RKO (cell line): Measurements from ENCODE around the gene PARVA.

Experiments
- DNase-seq: peaks from one replicate; pipeline ENCODE4 v3.0.0-alpha.2; 2016; ENCODE audit warnings: low spot score

PARVA gene

GRCh38 chr11:12403122-12403996 is 26.0 kb downstream of the PARVA start:
- no peak for DNase-seq

- no peak for DNase-seq
These were observed 26.6 kb downstream of the PARVA start for GRCh38 chr11:12403997-12404350.

DNA sequence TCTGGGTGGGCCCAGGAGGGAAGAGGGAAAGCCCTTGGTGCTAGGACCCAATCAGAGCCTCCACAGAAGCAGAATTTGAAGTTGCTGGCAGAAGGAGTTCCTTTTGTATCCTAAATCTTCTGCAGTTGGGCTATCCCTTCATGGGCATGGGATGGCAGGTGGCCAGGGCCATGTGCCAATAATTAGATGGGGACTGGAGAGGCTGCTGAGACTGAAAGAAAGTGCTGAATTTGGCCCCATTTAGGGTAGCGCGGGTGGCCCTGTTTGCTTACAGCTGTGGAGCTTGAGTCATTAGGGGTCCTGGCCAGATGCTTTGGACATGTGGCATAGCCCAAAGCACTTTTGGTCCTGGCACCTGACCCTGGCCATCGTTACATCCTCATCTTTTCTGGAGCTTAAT is 27.1 kb downstream of the PARVA start:
- DNase-seq, result no peak

- DNase-seq, result no peak
These were observed 30.9 kb downstream of the PARVA start for GRCh38 chr11:12408156-12408770.

DNA sequence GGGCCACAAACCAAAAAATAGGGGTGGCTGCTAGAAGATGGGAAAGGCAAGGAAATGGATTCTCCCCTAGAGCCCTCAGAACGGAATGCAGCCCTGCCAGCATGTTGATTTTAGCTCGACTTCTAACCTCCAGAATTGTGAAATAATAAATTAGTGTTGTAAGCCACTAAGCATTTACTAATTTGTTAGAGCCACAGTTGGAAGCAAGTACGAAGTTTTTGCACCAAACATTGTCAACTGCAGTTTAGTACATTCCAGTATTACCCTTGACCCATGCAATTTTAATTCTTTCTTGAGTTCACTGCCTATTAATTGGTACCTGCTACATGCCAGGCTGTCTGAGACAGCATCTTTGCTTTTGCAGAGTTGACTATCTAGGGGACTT is 32.2 kb downstream of the PARVA start:
- DNase-seq, result no peak

DNA sequence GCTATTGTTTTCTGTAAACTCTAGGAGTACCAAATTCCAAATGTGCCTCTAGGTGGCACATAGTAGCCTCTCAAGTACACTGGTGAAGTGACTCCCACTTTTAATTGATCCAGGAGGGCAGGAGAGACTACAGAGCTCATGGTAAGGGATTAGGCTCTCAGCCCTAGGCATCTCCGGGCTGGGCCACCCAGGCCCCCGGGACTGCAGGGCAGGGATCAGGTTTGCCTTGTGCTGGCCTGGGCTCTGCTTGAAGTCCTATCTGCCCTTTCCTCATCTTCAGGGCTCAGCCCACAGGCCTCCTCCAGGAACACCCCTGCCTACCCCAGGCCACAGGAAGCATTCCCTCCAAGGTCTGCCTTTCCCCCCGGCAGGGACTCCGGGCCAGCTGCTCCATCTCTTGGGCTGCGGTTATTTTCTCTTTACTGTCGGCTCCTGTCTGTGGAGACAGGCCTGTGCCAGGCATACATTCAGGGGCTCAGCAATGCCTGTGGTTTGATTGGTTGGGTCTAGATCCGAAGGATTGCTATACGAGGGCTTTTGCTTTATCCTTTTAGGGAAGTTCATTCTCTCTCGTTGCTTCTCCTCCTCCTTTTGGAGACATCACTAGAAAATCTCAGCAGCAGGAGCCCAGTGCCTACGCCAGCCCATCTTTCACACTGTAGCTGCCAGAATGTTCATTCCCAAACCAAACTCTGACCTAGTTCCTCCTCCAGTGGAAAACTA is 32.8 kb downstream of the PARVA start:
- DNase-seq, result peak; percentile 30

- DNase-seq, result no peak
These were observed 34.0 kb downstream of the PARVA start for GRCh38 chr11:12411393-12411792.

DNA sequence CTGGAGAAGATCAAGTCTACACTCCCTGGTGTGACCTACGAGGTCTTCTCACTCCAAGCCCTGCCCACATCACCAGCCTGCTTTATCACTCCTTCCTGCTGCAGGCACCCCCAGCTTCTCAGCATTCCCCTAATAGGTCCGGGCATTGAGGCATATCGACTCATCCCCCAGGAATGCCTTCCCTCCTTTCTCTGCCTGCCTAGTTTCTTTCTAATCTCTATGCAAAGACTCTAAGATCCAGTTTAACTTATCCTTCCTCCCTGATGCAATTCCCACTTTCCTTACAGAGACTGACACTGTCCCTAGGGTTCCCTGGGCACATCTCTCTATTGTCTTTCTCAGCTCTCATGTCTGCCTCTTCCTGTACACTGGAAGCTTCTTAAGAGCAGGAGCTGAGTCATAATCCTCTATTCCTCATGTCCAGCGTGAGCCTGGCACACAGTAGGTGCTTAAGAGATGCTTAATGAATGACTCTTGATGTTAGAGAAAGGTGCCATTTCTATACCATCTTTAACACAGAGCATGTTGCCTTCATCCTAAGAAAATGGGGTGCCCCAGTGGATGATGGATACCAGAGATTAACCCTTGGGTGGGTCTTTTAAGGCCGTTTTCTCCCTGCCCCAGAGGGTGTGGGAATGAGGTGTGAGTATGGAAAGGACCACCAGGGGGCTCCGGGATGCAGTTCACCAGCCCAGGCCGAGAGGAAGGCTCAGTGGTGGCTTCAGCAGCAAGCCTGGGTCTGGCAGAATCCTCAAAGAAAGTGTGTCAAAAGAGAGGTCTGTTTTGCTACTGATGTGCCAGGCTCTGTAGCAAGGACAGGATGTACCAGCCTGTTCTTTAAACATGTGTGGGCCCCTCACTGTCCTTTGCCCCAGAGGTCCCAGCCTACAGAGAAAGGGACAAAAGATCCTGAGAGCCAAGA is 34.7 kb downstream of the PARVA start:
- peak; percentile 65 for DNase-seq

DNA sequence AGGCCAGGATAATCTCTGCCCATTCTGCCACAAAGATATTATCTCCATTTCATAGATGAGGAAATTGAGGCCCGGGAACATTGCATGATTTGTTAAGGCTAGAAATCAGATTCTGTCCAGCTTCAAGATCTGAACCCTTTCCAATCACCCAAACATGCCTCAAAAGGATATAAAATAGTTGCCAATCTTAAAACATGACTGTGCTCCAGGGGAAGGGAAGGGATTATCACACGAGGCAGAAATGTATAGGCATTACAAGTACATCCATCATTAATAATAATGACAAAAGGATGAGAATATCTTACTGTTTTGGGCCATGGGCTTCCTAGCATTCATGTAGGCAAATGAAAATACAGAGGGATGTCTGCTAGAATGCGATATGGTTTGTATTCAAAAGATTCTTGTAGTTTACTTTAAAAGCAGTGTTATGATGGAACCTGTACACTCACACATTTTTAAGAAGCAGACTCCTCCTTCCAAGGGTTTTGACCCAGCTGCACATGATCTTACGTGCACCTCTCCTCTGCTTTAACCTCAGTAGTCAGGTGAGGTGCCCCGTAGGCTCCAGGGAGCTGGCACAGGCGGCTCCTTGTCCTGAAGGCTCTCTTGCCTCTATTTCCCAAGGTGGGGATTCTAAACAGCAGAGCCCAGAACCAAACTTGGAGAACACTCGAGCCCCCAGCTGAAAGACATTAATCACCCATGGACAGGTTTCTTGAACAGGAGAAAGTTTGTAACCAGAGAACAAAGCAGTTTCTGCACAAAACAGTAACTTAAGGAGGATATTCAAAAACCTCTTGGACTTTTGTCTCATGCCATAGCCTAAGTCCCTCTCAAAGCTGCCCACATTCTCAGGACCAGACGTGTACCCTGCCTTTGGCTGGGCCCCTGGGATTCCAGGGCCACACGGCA is 36.0 kb downstream of the PARVA start:
- no peak for DNase-seq

DNA sequence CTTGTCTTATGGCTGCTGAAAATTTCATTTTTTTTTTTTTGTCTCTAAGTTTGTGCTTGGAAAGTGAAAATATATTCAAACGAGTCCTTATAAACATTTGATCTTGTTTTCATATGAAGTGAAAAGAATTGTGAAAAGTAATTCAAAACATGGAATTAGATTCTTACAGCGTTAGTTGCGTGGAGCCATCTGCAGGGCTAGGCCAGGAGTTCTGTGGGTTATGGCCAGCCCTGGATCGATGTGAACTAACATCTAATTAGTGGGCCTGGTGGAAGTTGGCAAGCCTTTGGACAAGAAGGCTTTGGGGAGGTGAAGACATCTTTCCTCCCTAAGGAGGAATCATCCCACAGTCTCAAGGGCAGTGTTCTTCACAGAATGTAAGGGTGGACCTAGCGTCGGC is 37.2 kb downstream of the PARVA start:
- DNase-seq, result no peak

- DNase-seq, result no peak
These were observed 38.1 kb downstream of the PARVA start for GRCh38 chr11:12415342-12415966.

DNA sequence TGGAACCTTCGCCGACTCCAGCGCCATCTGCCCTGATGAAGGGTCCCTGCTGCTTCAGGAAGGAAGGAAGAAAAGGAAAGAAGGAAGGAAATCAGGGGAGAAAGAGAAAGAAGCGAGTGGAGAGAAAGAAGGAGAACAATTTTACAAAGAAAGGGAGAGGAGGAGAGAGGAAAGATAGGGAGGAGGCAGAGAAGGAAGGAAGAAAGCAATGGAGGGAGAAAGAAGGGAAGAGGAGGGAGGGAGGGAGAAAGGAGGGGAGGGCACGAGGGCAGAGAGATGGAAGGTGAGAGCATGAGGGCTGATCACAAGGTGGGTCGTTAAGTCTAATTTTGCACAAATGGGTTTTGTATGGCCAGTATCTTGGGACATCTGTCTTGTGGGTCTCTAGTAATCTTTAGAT is 39.2 kb downstream of the PARVA start:
- no peak for DNase-seq

DNA sequence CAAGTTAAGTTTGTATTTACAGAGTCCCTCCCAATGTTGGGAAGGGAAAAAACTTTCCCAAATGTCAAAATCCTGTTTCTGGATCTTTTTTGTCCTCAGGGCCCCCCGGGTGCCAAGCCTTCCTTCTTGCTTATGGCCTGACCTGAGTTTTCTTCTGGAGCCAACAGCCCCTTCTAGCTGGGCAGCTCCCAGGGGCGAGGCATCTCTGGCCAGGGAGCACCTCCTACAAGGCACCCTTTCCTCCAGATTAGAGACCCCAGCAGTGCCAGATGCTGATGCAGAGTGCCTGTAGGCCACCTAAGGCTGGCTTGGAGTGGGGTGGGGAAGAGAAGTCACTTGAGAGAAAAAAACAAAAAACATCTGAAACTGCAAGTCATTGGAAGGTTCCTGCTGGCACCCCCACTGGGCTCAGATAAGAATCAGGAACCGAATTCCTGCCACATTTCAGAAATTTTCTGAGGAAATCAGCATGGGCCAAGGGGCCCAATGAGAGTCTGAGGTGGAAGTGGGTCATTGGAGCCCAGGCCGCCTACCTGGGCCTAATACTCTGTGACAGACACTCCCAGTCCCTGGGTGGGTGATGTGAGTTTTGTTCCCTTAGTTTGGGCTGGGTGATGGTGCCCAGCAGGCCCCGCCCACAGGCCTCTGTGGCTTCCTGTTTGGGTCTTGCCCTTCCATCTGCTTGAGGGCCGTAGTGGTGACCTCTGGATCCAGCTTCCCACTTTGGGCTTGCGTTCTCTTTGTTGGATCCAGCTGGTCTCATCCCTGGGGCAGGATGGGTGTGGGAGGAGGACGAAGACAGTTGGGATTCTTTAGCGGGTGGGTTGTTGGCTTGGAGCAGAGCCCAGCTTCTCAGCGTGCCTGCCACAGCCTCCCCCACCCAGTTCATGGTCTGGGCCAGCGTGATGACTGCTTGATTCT is 40.6 kb downstream of the PARVA start:
- DNase-seq, result no peak

DNA sequence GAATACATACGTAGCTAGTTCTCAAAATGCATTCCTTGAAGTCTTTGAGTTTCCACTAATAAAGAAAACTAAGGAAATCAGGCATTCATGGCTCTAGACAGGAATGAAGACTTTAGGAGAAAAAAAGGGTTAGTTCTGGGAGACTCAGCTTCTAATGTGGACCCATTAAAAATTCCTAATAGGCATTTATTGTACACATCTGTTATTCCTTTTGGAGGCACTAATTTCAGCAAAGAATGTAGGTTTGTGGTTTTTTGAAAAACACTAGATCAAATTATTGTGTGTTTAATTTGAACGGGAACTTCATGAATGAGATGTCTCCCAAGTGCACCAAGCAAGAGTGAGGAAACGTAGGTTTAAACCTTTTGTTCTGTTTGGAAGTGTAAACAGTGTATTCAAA is 42.7 kb downstream of the PARVA start:
- DNase-seq, result no peak

DNA sequence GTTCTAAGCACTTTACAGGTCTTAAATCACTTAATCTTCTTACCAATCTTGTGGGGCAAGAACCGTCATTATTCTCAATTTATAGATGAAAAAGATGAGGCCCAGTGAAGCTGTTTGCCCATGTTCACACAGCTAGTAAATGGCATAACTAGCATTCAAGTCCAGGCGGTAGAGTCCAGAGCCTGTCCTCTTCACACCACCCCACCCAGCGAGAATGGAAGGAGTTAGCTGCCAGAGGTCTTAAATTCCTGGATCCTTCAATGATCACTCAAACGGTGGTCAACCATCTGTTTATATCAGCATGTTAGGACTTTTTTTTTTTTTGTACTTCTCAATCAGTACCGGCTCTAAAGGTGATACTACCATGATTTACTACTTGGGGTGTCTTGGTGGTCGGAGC is 43.3 kb downstream of the PARVA start:
- no peak for DNase-seq

GRCh38 chr11:12421386-12421785 is 44.0 kb downstream of the PARVA start:
- no peak for DNase-seq

GRCh38 chr11:12426176-12426575 is 48.8 kb downstream of the PARVA start:
- no peak for DNase-seq

DNA sequence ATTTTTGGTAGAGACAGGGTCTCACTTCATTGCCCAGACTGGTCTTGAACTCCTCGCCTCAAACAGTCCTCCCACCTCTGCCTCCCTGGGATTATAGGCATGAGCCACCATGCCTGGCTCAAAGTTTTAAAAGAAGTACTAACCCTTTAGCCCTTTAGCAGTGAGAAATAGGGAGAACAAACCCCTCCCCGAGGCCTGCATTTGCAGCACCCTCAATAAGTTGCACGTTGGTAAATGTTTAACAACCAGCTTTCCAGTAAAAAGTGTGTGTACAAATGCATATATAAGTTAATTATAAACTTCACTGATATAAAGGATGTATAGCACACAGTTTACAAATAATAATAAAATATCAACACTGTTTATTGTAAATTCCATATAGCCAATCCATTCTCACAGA is 51.8 kb downstream of the PARVA start:
- no peak for DNase-seq

GRCh38 chr11:12430351-12430750 is 53.0 kb downstream of the PARVA start:
- no peak for DNase-seq
